ENCODE data around the gene BAX. TPM values are rescaled to one million over a fixed set of nuclear protein-coding genes. Genes with fewer than 3 reads are reported as not detected.

Gene BAX
- total RNA-seq, 1 donor from 2014 or later = 376 TPM

DNA sequence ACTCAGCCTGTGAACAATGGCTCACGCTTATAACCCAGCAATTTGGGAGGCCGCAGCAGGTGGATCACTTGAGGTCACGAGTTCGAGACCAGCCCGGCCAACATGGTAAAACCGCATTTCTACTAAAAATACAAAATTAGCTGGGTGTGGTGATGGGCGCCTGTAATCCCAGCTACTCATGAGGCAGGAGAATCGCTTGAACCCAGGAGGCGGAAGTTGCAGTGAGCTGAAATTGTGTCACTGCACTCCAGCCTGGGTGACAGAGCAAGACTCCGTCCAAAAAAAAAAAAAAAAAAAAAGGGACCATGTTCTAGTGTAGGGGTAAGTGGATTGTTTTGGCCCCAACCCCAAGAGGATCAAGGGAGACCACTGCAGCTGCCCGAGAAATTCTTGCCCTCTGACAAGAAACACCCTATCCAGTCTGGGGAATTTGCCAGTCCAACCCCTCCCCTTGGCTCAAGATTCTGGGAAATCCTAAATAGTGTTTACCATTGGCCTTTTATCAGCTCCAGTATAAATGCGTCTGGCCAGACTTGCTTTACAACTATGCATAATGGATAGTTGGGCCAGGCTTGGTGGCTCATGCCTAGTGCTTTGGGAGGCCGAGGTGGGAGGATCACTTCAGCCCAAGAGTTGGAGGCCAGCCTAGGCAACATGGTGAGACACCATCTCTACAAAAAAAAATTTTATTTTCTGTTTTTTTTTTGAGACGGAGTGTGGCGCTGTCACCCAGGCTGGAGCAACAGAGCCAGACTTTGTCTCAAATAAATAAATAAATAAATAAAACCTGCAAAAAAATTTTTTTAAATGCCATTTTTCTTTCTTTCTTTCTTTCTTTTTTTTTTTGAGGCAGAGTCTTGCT, 26.3 kb upstream of the BAX start:
- intact Hi-C loops (cut with micrococcal nuclease) = no loop called here

DNA sequence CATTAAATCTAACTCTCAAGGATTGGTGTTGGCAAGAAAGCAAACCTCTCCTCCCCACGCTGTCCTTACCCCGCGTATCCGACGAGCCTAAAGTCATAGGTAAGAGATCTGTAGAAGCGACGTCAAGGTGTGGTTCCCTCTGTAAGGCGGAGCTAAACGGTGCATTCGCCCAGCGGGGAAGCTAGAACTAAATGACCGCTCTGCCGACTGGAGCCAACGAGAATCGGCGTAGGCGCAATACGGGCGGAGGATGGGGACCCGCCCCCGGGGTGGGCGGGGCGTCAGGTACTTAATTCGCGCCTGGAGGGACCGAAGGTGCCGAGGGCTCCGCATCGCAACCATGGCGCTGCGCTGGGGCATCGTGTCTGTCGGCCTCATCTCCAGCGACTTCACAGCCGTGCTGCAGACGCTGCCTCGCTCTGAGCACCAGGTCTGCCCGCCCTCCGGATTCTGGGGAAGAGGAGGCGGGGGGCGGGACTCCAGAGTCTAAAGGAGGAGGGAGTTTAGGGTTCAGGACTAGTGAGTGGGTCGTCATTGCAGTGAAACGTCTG, 21.2 kb upstream of the BAX start, which contains the start of gene DHDH:
Gene DHDH (plus strand): TSS at position 318 of the 551 bp plus-strand sequence. CDS start 23 bp downstream, at position 341.
- intact Hi-C loops (cut with micrococcal nuclease) = loop anchor here (1.0 kb wide), 8 partner anchors 20 to 219 kb away; partner anchors contain the start of genes BAX, FTL, NUCB1 and PPP1R15A

DNA sequence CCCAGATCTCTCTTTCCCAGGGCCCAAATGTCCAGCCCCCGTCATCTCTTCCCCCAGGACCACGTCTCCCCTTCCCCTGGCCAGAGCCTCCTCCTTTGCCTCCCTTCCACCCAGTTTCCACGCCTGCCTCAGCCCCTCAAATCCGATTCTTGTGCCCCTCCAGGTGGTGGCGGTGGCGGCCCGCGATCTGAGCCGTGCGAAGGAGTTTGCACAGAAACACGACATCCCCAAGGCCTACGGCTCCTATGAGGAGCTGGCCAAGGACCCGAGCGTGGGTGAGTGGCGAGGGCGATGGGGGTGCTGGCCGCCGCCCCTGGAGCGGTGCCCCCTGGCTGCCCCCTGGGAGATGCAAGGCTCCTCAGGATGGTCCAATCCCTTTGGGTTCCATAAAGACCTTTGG, 19.8 kb upstream of the BAX start:
- intact Hi-C loops (cut with micrococcal nuclease) = no loop called here

DNA sequence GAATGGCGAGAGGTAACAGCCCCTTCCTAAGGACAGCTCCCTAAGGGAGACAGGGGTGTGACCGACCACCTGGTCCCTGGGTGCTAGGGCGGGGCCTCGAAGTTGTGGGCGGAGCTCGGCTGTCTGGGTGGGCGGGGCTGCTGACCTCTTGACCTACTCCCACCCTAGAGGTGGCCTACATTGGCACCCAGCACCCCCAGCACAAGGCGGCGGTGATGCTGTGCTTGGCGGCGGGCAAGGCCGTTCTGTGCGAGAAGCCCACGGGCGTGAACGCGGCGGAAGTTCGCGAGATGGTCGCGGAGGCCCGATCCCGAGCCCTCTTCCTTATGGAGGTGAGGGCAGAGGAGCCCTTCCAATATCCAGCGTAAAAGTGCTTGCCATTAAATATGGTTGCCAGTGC, 18.8 kb upstream of the BAX start:
- intact Hi-C loops (cut with micrococcal nuclease) = no loop called here

DNA sequence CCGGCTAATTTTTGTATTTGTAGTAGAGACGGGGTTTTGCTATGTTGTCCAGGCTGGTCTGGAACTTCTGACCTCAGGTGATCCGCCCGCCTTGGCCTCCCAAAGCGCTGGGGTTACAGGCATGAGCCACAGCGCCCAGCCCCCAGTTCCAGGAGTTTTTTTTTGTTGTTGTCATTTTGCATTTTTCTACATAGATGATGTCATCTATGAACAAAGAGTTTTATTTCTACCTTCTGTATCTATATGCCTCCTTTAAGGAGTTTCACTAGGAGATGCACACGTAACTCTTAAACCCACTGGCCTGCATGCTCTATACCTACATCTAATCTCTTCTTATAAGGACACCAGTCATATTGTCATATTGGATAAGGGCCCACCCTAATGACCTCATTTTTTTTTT, 16.4 kb upstream of the BAX start:
- intact Hi-C loops (cut with micrococcal nuclease) = no loop called here

DNA sequence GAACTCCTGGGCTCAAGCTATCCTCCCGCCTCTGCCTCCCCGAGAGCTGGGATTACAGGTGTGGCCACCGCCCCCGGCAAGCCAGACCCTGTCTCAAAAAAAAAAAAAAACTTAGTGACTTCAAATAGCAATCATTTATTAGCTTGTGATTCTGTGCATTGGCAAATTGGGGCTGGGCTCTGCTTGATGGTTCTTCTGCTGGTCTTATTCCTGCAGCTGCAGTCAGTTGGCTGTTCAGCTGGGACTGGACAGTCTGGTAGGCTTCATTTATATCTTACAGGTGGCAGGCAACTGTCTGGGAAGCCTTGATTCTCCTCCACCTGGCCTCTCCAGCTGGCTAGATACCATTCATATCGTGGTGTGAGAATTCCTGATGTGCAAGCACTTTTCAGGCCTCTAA, 13.8 kb upstream of the BAX start:
- intact Hi-C loops (cut with micrococcal nuclease) = no loop called here

DNA sequence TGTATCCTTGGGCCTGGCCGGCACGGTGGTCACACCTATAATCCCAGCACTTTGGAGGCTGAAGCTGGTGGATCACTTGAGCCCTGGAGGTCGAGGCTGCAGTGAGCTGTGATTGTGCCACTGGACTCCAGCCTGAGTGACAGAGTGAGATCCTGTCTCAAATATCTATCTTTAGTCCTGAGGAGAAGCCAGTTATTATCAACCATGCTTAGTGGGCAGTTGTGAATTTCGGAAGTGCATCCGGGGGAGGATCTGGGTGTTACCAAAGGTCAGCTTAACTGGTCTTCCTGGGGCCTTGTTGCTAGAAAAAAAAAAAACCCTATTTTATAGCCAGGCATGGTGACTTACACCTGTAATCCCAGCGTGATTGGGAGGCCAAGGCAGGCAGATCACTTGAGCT, 11.6 kb upstream of the BAX start:
- intact Hi-C loops (cut with micrococcal nuclease) = no loop called here

DNA sequence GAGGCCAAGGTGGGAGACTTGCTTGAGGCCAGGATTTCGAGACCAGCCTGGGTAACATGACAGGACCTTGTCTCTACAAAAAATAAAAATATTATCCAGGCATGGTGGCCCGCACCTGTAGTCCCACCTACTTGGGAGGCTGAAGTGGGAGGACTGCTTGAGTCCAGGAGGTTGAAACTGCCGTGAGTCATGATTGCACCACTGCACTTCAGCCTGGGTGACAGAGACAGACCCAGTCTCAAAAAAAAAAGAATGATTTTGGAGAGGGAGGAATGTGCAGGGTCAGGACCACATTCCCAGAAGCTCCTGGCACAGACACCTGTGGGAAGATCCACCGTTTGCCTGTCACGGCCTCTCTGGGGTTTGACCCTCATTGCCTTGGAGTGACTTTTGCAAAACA, 9.3 kb upstream of the BAX start:
- intact Hi-C loops (cut with micrococcal nuclease) = no loop called here

DNA sequence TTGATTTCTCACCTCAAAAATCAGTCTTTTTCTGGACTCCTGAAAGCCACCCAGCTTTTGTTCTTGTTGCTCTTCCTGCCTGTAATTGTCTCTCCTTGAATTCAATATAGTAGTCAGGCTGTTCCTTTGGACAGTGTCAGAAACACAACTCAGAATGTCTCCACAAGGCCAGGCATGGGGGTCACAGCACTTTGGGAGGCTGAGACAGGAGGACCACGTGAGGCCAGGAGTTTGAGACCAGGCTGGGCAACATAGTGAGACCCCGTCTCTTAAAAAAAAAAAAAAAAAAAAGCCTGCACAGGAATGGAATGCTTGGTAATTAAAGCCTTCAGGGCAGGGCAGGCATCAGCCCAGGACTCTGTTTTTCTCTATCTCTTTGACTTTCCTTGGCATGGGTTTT, 8.9 kb upstream of the BAX start:
- intact Hi-C loops (cut with micrococcal nuclease) = no loop called here

DNA sequence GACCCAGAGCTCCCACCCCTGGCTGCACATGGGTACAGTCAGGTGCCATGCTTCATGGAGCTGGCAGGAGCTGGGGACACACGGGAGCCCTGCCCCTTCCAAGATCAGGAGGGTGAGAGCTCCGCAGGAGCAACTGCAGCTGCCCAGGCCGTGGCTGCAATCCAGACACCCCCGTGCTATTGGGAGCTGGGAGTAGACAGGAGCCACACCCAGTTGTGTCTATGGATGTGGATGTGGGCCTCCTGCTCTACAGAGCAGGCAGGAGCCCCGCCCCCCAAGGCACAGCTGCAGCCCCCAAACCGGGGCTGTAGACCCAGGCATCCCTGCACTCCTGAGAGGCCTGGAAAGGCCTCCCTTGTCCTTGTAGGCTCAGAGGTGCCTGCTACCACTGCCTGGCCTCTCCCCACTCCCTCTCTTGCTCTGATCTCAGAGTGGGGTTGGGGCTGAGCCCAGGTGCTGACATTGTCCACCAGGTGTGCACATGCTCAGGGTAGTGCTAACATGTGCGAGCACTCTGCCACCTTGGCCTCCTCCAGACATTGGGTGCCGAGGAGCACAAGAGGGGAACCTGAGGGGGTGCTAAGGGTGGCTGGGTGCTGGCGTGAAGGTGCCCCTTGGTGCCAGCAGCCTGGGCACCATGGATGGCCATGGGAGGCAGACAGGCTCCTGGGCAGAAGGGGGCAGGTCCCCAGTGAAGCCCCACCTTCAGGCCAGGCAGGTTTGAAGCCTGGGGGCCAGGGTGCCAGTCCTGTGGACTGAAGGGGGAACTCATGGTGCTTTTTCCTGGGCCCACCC, 8.0 kb upstream of the BAX start:
- intact Hi-C loops (cut with micrococcal nuclease) = no loop called here

DNA sequence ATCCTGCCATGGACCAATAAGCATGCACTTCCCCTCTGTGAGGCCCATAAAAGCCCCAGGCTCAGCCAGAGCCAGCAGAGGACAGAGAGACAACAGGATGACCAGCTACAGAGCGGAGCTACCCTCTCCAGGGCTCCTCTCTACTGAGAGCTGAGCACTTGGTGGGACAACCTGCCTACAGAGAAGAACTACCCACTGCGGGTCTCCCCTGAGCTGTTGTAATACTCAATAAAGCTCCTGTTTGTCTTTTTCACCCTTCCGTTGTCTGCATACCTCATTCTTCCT, 7.5 kb upstream of the BAX start:
- intact Hi-C loops (cut with micrococcal nuclease) = no loop called here

DNA sequence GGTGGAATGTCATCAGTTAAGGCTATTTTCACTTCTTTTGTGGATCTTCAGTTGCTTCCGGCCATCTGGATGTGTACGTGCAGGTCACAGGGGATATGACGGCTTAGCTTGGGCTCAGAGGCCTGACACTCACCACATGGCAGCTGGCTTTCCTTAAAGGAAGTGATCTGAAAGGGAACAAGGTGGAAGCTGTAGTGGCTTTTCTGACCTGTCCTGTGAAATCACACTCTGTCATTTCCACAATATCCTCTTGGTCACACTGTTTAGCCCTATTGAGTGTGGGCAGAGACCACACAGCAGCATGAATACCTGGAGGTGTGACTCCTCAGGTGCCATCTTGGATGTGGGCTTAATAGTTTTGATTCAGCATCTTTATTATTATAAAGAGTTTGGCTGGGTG, 4.5 kb upstream of the BAX start:
- intact Hi-C loops (cut with micrococcal nuclease) = no loop called here

DNA sequence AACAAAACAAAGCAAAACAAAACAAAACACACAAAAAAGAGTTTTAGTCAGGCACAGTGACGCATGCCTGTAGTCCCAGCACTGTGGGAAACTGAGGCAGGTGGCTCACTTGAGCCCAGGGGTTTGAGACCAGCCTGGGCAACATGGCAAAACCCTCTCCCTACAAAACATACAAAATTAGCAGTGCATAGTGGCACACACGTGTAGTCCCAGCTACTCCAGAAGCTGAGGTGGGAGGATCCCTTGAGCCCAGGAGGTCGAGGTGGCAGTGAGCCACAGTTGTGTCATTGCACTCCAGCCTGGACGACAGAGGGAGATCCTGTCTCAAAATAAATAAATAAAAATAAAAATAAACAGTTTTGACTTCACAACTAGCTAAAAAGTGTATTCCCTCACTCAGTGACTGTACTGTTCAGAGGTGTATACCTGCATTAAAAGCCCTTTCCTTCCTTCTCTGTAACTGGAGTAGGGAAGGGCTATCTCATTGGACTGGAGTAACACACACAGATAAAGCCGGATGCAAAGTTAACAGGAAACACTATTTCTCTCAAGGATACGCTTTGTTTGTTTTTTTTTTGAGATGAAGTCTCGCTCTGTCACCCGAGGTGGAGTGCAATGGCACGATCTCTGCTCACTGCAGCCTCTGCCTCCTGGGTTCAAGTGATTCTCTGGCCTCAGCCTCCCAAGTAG, 3.7 kb upstream of the BAX start:
- intact Hi-C loops (cut with micrococcal nuclease) = no loop called here

DNA sequence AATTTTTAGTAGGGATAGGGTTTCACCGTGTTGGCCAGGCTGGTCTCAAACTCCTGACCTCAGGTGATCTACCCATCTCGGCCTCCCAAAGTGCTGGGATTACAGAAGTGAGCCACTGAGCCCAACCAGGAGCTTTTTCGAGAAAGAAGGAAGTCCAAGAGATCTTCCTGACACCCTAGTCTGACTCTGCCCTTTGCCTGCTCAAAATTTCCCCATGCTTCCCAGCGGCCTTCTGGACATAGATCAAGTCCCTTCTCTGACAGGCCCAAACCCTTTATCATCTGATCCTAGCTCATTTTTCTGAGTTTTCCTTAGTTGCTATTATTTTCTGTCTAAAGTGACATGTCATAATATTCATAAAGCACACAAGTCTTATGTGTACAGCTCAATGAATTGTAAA, 1.5 kb upstream of the BAX start:
- intact Hi-C loops (cut with micrococcal nuclease) = no loop called here

DNA sequence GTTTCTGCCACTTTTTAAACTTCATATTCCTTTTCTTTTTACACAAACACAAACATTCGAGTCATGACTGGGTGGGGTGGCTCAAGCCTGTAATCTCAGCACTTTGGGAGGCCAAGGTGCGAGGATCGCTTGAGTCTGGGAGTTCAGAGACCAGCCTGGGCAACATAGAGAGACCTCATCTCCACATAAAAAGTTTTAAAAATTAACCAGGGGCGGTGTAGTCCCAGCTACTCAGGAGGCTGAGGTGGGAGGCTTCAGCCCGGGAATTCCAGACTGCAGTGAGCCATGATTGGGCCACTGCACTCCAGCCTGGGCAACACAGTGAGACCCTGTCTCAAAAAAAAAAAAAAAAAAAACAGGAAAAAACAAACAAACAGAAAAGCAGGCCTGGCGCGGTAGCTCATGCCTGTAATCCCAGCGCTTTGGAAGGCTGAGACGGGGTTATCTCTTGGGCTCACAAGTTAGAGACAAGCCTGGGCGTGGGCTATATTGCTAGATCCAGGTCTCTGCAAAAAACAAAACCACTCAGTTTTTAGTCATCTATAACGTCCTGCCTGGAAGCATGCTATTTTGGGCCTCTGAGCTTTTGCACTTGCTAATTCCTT, 583 bp upstream of the BAX start:
- intact Hi-C loops (cut with micrococcal nuclease) = loop anchor here (1.0 kb wide), 5 partner anchors 11 to 96 kb away; partner anchors contain the start of genes DHDH, FTL and NUCB1

DNA sequence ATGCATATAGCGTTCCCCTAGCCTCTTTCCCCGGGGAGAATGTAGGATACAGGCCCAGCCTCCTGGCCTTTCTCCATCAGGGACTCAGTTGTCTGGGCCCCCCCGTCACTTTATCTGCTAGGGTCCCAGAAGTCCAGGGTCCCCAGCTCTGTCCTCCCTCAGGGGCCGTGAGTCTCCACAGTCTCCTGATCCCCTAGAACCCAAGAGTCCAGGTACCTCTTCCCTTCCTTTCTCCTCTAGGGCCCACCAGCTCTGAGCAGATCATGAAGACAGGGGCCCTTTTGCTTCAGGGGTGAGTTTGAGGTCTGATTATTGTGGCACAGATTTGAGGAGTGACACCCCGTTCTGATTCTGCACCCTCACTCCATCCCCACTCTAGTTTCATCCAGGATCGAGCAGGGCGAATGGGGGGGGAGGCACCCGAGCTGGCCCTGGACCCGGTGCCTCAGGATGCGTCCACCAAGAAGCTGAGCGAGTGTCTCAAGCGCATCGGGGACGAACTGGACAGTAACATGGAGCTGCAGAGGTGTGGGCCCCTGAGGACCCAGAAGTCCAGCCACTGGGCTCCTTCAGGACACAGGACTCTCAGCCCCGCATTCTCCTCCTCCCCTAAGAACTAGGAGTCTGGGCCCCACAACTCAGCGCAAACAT, 758 bp downstream of the BAX start:
- intact Hi-C loops (cut with micrococcal nuclease) = no loop called here

DNA sequence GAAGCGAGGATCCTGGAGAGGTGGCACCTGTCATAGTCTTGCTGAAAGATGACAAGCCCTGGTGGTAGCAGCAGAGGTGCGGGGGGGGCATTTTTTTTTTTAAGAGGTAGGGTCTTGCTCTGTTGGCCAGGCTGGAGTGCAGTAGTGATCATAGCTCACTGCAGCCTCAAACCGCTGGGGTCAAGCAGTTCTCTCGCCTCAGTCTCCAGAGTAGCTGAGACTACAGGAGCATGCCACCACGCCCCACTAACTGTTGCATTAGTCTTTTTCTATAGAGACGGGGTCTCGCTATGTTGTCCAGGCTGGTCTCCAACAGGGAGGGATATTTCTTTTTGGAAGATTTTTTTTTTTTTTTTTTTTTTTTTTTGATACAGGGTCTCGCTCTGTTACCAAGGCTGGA, 3.3 kb downstream of the BAX start:
- intact Hi-C loops (cut with micrococcal nuclease) = no loop called here

DNA sequence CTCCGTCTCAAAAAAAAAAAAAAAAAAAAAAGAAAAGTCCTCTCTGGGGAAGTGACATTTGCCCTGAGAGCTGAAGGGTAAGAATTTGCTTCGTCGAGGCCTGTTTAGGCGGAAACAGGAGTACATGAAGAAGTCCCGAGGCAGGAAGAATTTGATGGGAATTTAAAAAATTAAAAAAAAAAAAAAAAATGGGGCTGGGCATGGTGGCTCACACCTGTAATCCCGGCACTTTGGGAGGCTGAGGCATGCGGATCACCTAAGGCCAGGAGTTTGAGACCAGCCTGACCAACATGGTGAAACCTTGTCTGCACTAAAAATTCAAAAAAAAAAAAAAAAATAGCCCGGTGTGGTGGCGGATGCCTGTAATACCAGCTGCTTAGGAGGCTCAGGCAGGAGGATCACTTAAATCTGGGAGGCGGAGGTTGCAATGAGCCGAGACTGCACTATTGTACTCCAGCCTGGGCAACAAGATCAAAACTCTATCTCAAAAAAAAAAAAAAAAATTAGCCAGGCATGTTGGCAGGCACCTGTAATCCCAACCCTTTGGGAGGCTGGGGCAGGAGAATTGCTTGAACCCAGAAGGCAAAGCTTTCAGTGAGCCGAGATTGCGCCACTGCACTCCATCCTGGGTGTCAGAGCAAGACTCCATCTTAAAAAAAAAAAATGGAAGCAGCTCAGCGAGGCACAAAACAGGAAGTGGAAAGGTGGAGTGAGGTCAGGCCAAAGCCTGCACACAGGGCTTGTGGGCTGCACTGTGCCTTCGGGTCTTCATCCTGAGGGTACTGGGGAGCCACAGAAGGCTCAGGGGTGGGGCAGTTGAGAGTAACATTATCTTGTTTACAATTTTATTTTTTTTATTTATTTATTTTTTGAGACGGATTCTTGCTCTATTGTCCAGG, 4.9 kb downstream of the BAX start:
- intact Hi-C loops (cut with micrococcal nuclease) = loop anchor here (10.0 kb wide), 1 partner anchor 455 kb away; no protein-coding TSS in a partner anchor

DNA sequence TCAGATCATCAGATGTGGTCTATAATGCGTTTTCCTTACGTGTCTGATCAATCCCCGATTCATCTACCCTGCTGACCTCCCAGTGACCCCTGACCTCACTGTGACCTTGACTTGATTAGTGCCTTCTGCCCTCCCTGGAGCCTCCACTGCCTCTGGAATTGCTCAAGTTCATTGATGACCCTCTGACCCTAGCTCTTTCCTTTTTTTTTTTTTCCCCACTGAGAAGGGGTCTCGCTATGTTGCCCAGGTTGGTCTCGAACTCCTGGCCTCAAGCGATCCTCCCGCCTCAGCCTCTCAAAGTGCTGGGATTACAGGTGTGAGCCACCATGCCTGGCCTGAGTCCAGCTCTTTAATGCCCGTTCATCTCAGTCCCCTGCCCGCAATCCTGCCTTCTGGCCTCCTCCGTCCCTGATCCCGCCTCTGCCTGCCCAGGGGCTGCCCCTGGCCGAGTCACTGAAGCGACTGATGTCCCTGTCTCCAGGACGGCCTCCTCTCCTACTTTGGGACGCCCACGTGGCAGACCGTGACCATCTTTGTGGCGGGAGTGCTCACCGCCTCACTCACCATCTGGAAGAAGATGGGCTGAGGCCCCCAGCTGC, 6.5 kb downstream of the BAX start:
- intact Hi-C loops (cut with micrococcal nuclease) = loop anchor here (10.0 kb wide), 1 partner anchor 456 kb away; no protein-coding TSS in a partner anchor

Data from T-helper 1 cell treated with Interleukin-12 subunit alpha and Interleukin-12 subunit beta and Interleukin-4 antibody, amounts not matched to agents 30 ng/mL and 1 ng/mL, for 36 hours (primary cell).